Tibial nerve (tissue), 4 donors: ENCODE data around the gene ZNF735. TPM values are rescaled to one million over a fixed set of nuclear protein-coding genes. Genes with fewer than 3 reads are reported as not detected.
"Not testable (repeated sequence)": the region's sequence is repeated elsewhere in the genome, so short reads cannot be mapped to it uniquely, and the experiment has no call there.

ENCODE experiments used
- DNase-seq, 2 donors: peaks; one replicate each; pipeline ENCODE4 v3.0.0-alpha.2; 2019; ENCODE audit warnings: low spot score in 2 of 2
- H3K27ac ChIP-seq, 4 donors: fragments of 200-600 bp; sonication (generic) in 3 of 4; one replicate each; pipeline ENCODE4 v1.5.1; 2017 to 2019; ENCODE audit warnings: mild to moderate bottlenecking in 1 of 4
- H3K27me3 ChIP-seq, 2 donors: fragments of 200-600 bp; sonication (generic) in 1 of 2; one replicate each; pipeline versions ENCODE4 v1.5.1 to v1.6.0; 2017 to 2019
- H3K36me3 ChIP-seq, 3 donors: fragments of 200-600 bp; sonication (generic); one replicate each; pipeline ENCODE4 v1.5.1; 2018 to 2019
- H3K4me1 ChIP-seq, 4 donors: fragments of 200-600 bp; sonication (generic) in 3 of 4; one replicate each; pipeline ENCODE4 v1.5.1; 2017 to 2019
- H3K4me3 ChIP-seq, 4 donors: fragments of 200-600 bp; sonication (generic) in 3 of 4; one replicate each; pipeline ENCODE4 v1.5.1; 2017 to 2019; ENCODE audit warnings: mild to moderate bottlenecking in 1 of 4, moderate library complexity in 1 of 4
- H3K9me3 ChIP-seq, 4 donors: fragments of 200-600 bp; sonication (generic) in 3 of 4; one replicate each; pipeline ENCODE4 v1.5.1; 2017 to 2019
- CTCF ChIP-seq, 5 experiments: fragments of 200-600 bp in 3 of 5; fragments of 450-650 bp in 2 of 5; sonication (generic) in 3 of 5; IDR thresholded peaks; one replicate each; pipeline ENCODE4 v1.5.1; 2016 to 2019; ENCODE audit warnings: antibody characterized with exemption in 5 of 5, mild to moderate bottlenecking in 3 of 5, moderate library complexity in 2 of 5
- EP300 ChIP-seq, 2 donors: sonication (generic); formaldehyde crosslinking; IDR thresholded peaks; one replicate each; pipeline ENCODE4 v1.6.1; 2017; ENCODE audit warnings: antibody characterized with exemption in 2 of 2, mild to moderate bottlenecking in 1 of 2
- POLR2A ChIP-seq, 2 donors: fragments of 450-650 bp; IDR thresholded peaks; one replicate each; pipeline ENCODE4 v1.6.1; 2017; ENCODE audit warnings: antibody characterized with exemption in 2 of 2, mild to moderate bottlenecking in 2 of 2, moderate library complexity in 2 of 2
- WGBS, 2 donors: methylation state at CpG; one replicate each; pipeline ENCODE4 v1.1.5; 2018; 5-methylcytosine and 5-hydroxymethylcytosine counted together
- total RNA-seq, 4 donors: library from RNA; depleted of rRNA; stranded (reverse); fragments of >200 nt; gene quantifications; one replicate each; pipeline ENCODE4 v1.1.0, GENCODE V29; 2016

Gene ZNF735
- total RNA-seq, 4 donors from 2014 or later: not detected

GRCh38 chr7:64192148-64192704, 14.8 kb upstream of the ZNF735 start:
- H3K36me3 ChIP-seq: no peaks in the 10 kb centered on the region
- TF ChIP-seq EP300 (IDR thresholded peaks at IDR 0.05) (no peak), CTCF (IDR thresholded peaks at IDR 0.05) (no peak), POLR2A (IDR thresholded peaks at IDR 0.05) (no peak)
- peaks cover 0 to 40% (median under 1%) of the 10 kb centered on the region in 4 donors for H3K9me3 ChIP-seq
- no peak for DNase-seq
- WGBS, 2 donors: 89 to 96% methylated on average over 24 of the region's 24 CpGs
- H3K4me1 ChIP-seq: no peaks in the 10 kb centered on the region
- H3K27ac ChIP-seq: no peak overlapping the region
- H3K4me3 ChIP-seq: no peak overlapping the region
- H3K27me3 ChIP-seq: no peaks in the 10 kb centered on the region

GRCh38 chr7:64192775-64193174, 14.2 kb upstream of the ZNF735 start:
- WGBS, 2 donors: 55 to 85% methylated on average over 4 to 8 of the region's 8 CpGs
- DNase-seq: no peak

GRCh38 chr7:64219710-64220298, 12.8 kb downstream of the ZNF735 start:
- not testable (repeated sequence) for H3K4me1 ChIP-seq, H3K36me3 ChIP-seq, H3K4me3 ChIP-seq, H3K27me3 ChIP-seq, H3K27ac ChIP-seq, DNase-seq
- WGBS, 2 donors: 78% methylated on average over 5 of the region's 5 CpGs
- H3K9me3 ChIP-seq: peaks cover 0 to 65% (median 14%) of the 10 kb centered on the region in 4 donors

More at GRCh38 chr7:64192775-64193174, 14.2 kb upstream of the ZNF735 start:
- no peak for TF ChIP-seq POLR2A (IDR thresholded peaks at IDR 0.05)
- no peak for TF ChIP-seq CTCF (IDR thresholded peaks at IDR 0.05)
- TF ChIP-seq EP300 (IDR thresholded peaks at IDR 0.05): no peak
- no peaks in the 10 kb centered on the region for H3K36me3 ChIP-seq
- no peaks in the 10 kb centered on the region for H3K4me1 ChIP-seq
- peaks cover 0 to 35% (median 0%) of the 10 kb centered on the region in 4 donors for H3K9me3 ChIP-seq
- no peak overlapping the region for H3K4me3 ChIP-seq
- no peaks in the 10 kb centered on the region for H3K27me3 ChIP-seq
- no peak overlapping the region for H3K27ac ChIP-seq

GRCh38 chr7:64223366-64223765, 16.4 kb downstream of the ZNF735 start:
- H3K4me3 ChIP-seq: no peak overlapping the region
- peaks cover 0 to 69% (median 10%) of the 10 kb centered on the region in 4 donors for H3K9me3 ChIP-seq
- no peak overlapping the region for H3K27ac ChIP-seq
- no peaks in the 10 kb centered on the region for H3K27me3 ChIP-seq
- no peaks in the 10 kb centered on the region for H3K36me3 ChIP-seq
- TF ChIP-seq CTCF (IDR thresholded peaks at IDR 0.05): no peak
- TF ChIP-seq POLR2A (IDR thresholded peaks at IDR 0.05): no peak
- TF ChIP-seq EP300 (IDR thresholded peaks at IDR 0.05): no peak
- no peak for DNase-seq
- WGBS, 2 donors: 32 to 35% methylated on average over 2 of the region's 2 CpGs
- H3K4me1 ChIP-seq: no peaks in the 10 kb centered on the region

GRCh38 chr7:64228174-64228573, 21.2 kb downstream of the ZNF735 start, which contains the start of gene ZNF679:
Gene ZNF679 (plus strand): TSS chr7:64228474. CDS start chr7:64249118, 20,644 bp downstream.
- peaks cover 0 to 42% (median 3%) of the 10 kb centered on the region in 4 donors for H3K9me3 ChIP-seq
- H3K36me3 ChIP-seq, H3K27ac ChIP-seq, DNase-seq, H3K4me1 ChIP-seq, H3K4me3 ChIP-seq, H3K27me3 ChIP-seq: not testable (repeated sequence)
- WGBS, 2 donors: 85 to 92% methylated on average over 1 of the region's 1 CpG

- TF ChIP-seq EP300 (IDR thresholded peaks at IDR 0.05) (no peak), CTCF (IDR thresholded peaks at IDR 0.05) (no peak), POLR2A (IDR thresholded peaks at IDR 0.05) (no peak)
- no peaks in the 10 kb centered on the region for H3K36me3 ChIP-seq
- DNase-seq: no peak
- no peaks in the 10 kb centered on the region for H3K27me3 ChIP-seq
- WGBS, 2 donors: 87 to 88% methylated on average over 1 of the region's 1 CpG
- H3K4me1 ChIP-seq: no peaks in the 10 kb centered on the region
- no peak overlapping the region for H3K27ac ChIP-seq
- no peak overlapping the region for H3K4me3 ChIP-seq
- H3K9me3 ChIP-seq: peaks cover 0 to 53% (median 18%) of the 10 kb centered on the region in 4 donors
Measured at GRCh38 chr7:64266341-64266919, 59.4 kb downstream of the ZNF735 start.
